Effector memory CD4-positive, alpha-beta T cell (primary cell): ENCODE measurements around the gene KIF13A.
"Not testable (repeated sequence)": the region's sequence is repeated elsewhere in the genome, so short reads cannot be mapped to it uniquely, and the experiment has no call there.

ENCODE experiments used
- DNase-seq, 3 donors: peaks; one replicate each; pipeline ENCODE4 v3.0.0-alpha.2; 2020
- H3K27ac ChIP-seq: 2 replicates; pipeline ENCODE4 v1.7.0; 2013; ENCODE audit warnings: mild to moderate bottlenecking, low read length, moderate library complexity; ENCODE audit not compliant: insufficient read depth, poor library complexity, severe bottlenecking
- H3K27me3 ChIP-seq: replicated peaks from 2 replicates; pipeline ENCODE4 v1.7.0; 2013; ENCODE audit warnings: mild to moderate bottlenecking, low read length; ENCODE audit not compliant: insufficient read depth, control insufficient read depth, poor library complexity, severe bottlenecking
- H3K36me3 ChIP-seq: 2 replicates; pipeline ENCODE4 v1.7.0; 2013; ENCODE audit warnings: mild to moderate bottlenecking, low read length, moderate library complexity; ENCODE audit not compliant: control insufficient read depth, insufficient read depth
- H3K4me1 ChIP-seq: 2 replicates; pipeline ENCODE4 v1.7.0; 2013; ENCODE audit warnings: low read length, mild to moderate bottlenecking; ENCODE audit not compliant: control insufficient read depth, insufficient read depth, poor library complexity, severe bottlenecking
- H3K4me3 ChIP-seq: 2 replicates; pipeline ENCODE4 v1.7.0; 2013; ENCODE audit warnings: low read length, low read depth, mild to moderate bottlenecking; ENCODE audit not compliant: insufficient read depth, poor library complexity, severe bottlenecking
- H3K9me3 ChIP-seq: 2 replicates; pipeline ENCODE4 v1.7.0; 2013; ENCODE audit warnings: mild to moderate bottlenecking, low read length, moderate library complexity; ENCODE audit not compliant: control insufficient read depth

KIF13A gene

DNA sequence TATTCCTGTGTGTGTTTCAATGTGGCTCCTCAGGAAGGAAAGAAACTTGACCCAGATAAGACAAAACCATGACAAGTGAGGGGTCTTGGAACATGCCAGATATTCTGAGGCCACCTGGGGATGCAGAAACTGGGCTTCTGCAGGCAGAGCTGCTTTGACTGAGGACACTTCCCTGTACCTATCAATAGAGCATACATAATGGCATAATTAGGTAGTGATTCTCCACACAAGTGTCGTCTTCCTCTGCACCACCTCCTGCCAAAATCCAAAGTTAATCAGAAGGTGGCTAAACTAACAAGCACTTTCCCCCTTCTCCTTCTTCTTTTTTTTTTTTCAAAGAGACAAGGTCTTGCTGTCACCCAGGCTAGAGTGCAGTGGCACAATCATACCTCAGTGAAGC lies 97.1 kb downstream of the KIF13A start:
- Histone ChIP-seq H3K27ac (no peak overlapping the region), H3K9me3 (peaks cover 5% of the 10 kb centered on the region), H3K36me3 (no peaks in the 10 kb centered on the region), H3K27me3 (no peaks in the 10 kb centered on the region), H3K4me3 (no peak overlapping the region), H3K4me1 (no peaks in the 10 kb centered on the region)
- DNase-seq: no peak

DNA sequence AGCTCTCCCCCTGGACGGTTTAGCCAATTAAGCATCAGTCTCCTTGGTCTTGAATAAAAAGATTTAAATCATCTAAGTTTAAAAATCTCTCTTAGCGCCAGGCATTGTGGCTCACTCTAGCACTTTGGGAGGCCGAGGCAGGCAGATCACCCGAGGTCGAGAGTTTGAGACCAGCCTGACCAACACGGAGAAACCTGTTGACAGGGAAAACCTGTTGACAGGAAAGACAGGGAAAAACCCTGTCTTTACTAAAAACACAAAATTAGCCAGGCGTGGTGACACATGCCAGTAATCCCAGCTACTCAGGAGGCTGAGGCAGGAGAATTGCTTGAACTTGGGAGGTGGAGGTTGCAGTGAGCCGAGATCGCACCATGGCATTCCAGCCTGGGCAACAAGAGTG lies 97.7 kb downstream of the KIF13A start:
- not testable (repeated sequence) for DNase-seq, H3K27ac ChIP-seq, H3K4me3 ChIP-seq, H3K9me3 ChIP-seq, H3K36me3 ChIP-seq, H3K4me1 ChIP-seq, H3K27me3 ChIP-seq

DNA sequence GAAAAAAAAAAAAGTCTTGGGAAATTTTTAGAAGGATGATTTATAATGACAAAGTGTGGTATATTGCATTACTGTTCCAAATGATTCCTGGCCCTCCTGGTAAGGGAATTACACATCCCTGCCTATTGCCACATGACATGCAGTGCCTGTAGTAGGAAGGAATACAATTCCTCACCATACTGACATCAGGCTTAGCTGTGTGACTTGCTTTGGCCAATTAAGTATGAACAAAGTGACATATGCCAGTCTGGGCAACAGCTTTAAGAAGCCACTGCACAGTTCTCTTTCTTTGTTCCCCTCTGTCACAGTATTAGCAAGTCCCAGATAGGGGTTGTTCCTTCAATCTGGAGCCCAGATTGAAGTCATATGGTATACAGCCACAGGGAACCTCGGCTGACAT lies 100.5 kb downstream of the KIF13A start:
- no peaks in the 10 kb centered on the region for H3K4me1 ChIP-seq
- DNase-seq: no peak

DNA sequence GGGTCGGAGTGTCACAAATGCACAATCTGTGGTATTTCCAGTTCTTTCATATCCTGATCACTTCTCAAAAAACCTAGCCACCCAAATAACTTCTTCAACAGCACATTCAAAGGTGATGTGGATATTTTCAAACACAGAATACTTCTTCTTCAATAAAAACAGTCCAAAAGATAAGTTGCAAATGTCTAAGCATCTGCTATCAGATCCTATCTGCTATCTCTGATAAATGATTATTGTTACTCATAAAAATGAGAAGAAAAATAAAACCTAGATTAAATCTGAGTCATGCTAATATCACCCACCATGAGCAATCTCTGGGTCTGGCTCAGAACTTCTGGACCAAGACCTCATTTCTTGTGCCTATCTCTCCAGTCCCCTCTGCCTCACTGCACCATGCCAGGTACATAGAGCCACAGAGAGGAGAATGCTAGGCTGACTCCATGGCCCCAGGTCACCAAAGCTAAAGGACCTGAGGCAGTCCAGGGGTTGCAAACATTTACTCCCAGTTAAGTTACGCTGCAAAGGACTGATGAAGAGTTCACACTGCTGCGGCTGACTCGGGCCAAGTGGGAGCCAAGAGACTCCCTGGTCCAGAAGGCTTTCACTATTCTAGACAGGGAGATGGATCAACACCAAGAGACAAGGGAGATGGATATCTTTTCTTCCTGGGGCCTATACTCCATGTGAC lies 101.4 kb downstream of the KIF13A start:
- no peak overlapping the region for H3K4me3 ChIP-seq
- H3K4me1 ChIP-seq: no peaks in the 10 kb centered on the region
- no peaks in the 10 kb centered on the region for H3K36me3 ChIP-seq
- no peaks in the 10 kb centered on the region for H3K27me3 ChIP-seq
- H3K27ac ChIP-seq: no peak overlapping the region
- no peaks in the 10 kb centered on the region for H3K9me3 ChIP-seq
- no peak for DNase-seq

More for the DNA sequence above, 100.5 kb downstream of the KIF13A start:
- H3K9me3 ChIP-seq: no peaks in the 10 kb centered on the region
- no peak overlapping the region for H3K27ac ChIP-seq
- H3K27me3 ChIP-seq: no peaks in the 10 kb centered on the region
- H3K4me3 ChIP-seq: no peak overlapping the region
- no peaks in the 10 kb centered on the region for H3K36me3 ChIP-seq

DNA sequence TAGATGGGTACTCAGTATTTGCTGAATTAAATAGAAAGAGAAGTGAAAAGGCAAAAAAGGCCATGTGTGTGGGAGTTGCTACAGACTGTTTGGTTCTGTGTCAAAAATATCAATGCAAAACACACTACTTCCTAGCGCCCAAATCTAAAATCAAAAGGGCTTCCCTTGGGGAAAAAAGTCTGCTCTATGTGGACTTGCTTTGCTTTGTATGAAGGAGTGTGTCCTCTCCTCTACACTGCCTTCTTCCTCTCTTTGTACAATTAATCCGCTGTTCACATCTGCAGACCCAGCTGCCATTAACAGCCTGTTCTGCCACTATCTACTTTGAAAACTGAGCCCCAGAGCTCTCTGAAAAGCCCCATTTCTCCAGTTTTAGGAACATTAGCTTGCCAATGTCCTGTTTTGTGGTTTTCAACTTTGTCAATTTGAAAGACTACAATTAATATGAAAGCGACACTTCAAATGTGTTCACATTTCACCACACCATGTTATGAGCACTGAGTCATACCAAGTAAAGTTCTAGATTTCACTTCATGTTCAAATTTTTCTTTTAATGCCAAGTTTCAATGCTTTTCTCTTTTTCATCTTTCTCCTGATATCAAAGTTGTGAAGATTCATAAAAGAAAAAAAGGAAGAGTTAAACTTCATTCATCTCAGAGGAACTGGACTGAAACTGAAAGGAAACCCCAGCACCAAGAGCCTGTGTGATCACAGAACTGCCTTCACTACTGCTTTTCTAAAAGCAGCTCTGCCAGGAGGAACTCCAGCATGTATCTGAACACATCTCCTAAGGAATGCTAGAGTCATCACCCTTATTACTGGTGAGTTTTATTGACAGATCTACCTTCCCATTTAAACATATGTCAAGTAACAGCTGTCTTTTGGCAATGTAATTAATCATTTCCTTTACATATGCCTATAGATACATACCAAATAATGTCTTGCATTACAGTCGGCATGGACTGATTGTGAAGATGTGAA lies 102.6 kb downstream of the KIF13A start:
- no peak overlapping the region for H3K4me3 ChIP-seq
- no peak for DNase-seq
- no peaks in the 10 kb centered on the region for H3K27me3 ChIP-seq
- no peaks in the 10 kb centered on the region for H3K4me1 ChIP-seq
- H3K27ac ChIP-seq: no peak overlapping the region
- H3K36me3 ChIP-seq: no peaks in the 10 kb centered on the region
- no peaks in the 10 kb centered on the region for H3K9me3 ChIP-seq

DNA sequence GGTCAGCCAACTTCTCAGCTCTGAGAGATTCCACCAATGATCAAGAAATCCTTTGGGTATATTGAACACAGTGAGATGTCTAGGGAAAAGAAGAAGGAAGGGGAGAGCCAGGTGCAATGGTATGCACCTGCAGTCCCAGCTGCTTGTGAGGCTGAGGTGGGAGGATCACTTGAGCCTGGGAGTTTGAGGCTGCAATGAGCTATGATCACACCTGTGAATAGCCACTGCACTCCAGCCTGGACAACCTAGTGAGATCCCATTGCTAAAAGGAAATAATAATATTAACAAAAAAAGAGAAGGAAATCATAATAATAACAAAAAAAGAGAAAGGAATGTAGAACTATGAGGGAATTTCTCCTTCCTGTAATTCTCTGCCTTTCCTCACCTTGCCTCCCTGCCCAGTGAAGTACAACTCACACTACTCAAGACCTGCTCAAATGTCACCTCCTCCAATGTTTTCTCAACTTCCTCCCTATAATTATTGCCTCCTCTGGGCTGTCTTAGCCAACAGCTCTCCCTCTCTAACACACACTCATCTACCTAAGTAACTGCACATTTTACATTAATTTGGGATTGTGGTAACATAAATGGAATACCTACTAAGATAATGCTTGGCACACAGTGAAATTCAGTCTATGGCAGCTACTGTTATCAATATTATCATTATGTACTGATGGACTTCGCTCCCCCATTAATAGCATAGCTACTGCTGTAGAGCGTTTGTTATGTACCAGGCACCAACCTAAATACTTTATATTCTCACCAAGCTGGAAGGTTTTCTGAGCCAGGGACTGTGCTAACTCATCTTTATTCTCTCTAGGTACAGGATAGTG lies 103.6 kb downstream of the KIF13A start:
- no peaks in the 10 kb centered on the region for H3K27me3 ChIP-seq
- no peak for DNase-seq
- H3K4me3 ChIP-seq: no peak overlapping the region
- H3K9me3 ChIP-seq: no peaks in the 10 kb centered on the region
- no peaks in the 10 kb centered on the region for H3K4me1 ChIP-seq
- no peak overlapping the region for H3K27ac ChIP-seq
- H3K36me3 ChIP-seq: no peaks in the 10 kb centered on the region

DNA sequence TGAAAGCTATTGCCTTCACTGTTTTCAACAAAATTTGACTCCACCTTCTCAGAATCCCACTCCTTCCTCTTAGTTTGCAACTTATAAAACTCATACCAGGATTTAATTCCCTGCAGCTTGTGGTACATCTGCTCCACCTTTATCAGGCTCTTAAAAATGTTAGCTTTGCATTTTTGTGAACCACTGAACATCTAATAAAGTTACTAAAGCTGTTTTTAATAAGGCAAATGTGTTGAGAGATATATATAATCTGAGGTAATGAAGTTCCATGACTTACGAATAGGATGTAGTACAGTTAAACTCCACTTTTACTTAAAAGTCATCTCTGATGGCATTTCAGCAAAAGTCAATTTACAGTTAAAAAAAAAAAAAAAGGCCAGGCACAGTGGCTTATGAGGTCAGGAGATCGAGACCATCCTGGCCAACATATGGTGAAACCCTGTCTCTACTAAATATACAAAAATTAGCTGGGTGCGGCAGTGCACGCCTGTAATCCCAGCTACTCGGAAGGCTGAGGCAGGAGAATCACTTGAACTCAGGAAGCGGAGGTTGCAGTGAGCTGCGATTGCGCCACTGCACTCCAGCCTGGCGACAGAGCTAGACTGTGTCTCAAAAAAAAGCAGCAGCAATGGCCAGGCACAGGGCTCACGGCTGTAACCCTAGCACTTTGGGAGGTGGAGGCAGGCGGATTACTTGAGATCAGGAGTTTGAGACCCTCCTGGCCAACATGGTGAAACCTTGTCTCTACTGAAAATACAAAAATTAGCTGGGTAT lies 106.2 kb downstream of the KIF13A start:
- H3K27ac ChIP-seq: no peak overlapping the region
- H3K4me1 ChIP-seq: no peaks in the 10 kb centered on the region
- no peaks in the 10 kb centered on the region for H3K9me3 ChIP-seq
- no peaks in the 10 kb centered on the region for H3K36me3 ChIP-seq
- DNase-seq: no peak
- no peak overlapping the region for H3K4me3 ChIP-seq
- no peaks in the 10 kb centered on the region for H3K27me3 ChIP-seq

DNA sequence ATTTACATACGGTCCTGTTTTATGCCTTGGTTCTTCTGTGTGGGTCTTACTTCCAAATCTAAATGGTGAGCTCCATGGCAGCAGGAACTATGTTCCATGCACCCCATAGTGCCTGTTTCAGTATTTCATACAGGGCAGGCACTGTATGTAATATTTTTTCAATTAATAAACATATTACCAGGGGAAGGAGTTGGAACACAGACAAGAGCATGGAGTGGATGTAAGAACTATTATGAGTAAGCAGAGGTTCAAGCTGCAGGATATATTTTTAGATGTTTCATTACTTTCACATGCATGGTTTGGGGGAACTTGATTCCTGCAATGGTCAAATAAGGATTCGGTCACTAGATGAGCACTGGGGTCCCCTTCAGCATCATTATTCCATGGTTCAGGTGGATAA lies 108.3 kb downstream of the KIF13A start:
- Histone ChIP-seq H3K36me3 (no peaks in the 10 kb centered on the region), H3K9me3 (no peaks in the 10 kb centered on the region), H3K4me1 (no peaks in the 10 kb centered on the region), H3K27ac (no peak overlapping the region), H3K4me3 (no peak overlapping the region), H3K27me3 (no peaks in the 10 kb centered on the region)
- no peak for DNase-seq

DNA sequence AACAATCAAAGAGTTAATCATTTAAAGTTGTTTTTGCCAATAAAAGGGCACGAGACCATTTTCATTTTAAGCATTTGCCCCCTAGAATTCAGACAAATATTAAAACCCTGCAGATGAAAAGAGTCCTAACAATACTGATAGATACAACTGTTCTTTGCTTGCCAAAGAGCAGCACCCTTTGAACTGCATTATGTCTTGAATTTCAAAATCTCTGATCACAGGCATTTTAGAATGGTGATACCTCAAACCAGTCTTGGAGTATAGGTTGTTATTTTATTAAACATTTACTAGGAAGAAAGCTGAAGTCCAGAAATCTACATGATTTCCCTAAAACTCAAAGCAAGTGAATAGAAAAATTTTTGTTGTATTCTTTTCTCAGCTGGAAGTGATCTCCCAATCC lies 108.7 kb downstream of the KIF13A start:
- Histone ChIP-seq H3K27me3 (no peaks in the 10 kb centered on the region), H3K36me3 (no peaks in the 10 kb centered on the region), H3K4me1 (no peaks in the 10 kb centered on the region), H3K9me3 (no peaks in the 10 kb centered on the region), H3K4me3 (no peak overlapping the region), H3K27ac (no peak overlapping the region)
- no peak for DNase-seq
